CD14-positive monocyte (primary cell): ENCODE data around the gene SLC35E1. TPM values are rescaled to one million over a fixed set of nuclear protein-coding genes. Genes with fewer than 3 reads are reported as not detected.

Experiments used
- DNase-seq, 3 donors: peaks; one replicate each; pipeline ENCODE4 v3.0.0-alpha.2; 2011 to 2022
- H2AFZ ChIP-seq: 2 replicates; pipeline ENCODE4 v1.6.0; 2012; ENCODE audit warnings: mild to moderate bottlenecking, low read depth, low read length, inconsistent platforms; ENCODE audit not compliant: insufficient read depth, poor library complexity, severe bottlenecking
- H3K27ac ChIP-seq, 2 donors: 1 replicate in 1 of 2; 2 replicates in 1 of 2; pipeline ENCODE4 v1.5.1; 2012 to 2013; ENCODE audit warnings: low read length in 2 of 2, control low read depth in 1 of 2, inconsistent platforms in 1 of 2, low read depth in 1 of 2, mild to moderate bottlenecking in 1 of 2
- H3K27me3 ChIP-seq, 2 donors: one replicate each; pipeline versions ENCODE4 v1.6.0 to v1.6.1; 2011 to 2013; ENCODE audit warnings: low read length in 2 of 2; ENCODE audit not compliant: control insufficient read depth in 2 of 2, insufficient read depth in 2 of 2
- H3K36me3 ChIP-seq, 2 donors: replicated peaks in 1 of 2; 1 replicate in 1 of 2; 2 replicates in 1 of 2; pipeline versions ENCODE4 v1.5.1 to v1.6.1; 2012 to 2013; ENCODE audit warnings: low read length in 2 of 2, control low read depth in 1 of 2, inconsistent platforms in 1 of 2, mild to moderate bottlenecking in 1 of 2; ENCODE audit not compliant: insufficient read depth in 2 of 2, control insufficient read depth in 1 of 2
- H3K4me1 ChIP-seq, 2 donors: 1 replicate in 1 of 2; 2 replicates in 1 of 2; pipeline versions ENCODE4 v1.5.1 to v1.6.1; 2012 to 2013; ENCODE audit warnings: low read length in 2 of 2, control low read depth in 1 of 2, inconsistent platforms in 1 of 2, mild to moderate bottlenecking in 1 of 2, moderate library complexity in 1 of 2; ENCODE audit not compliant: insufficient read depth in 2 of 2, control insufficient read depth in 1 of 2
- H3K4me2 ChIP-seq: replicated peaks from 2 replicates; pipeline ENCODE3; 2012; ENCODE audit warnings: low read length, moderate library complexity, mild to moderate bottlenecking; ENCODE audit not compliant: poor library complexity, severe bottlenecking; ENCODE audit errors: extremely low read depth
- H3K4me3 ChIP-seq, 3 experiments: fragments of 200-600 bp in 1 of 3; sonication (generic) in 1 of 3; replicated peaks in 1 of 3; 1 replicate in 2 of 3; 2 replicates in 1 of 3; pipeline ENCODE4 v1.5.1; 2011 to 2013; ENCODE audit warnings: low read length in 3 of 3, mild to moderate bottlenecking in 3 of 3, control low read depth in 2 of 3, low read depth in 2 of 3, inconsistent platforms in 1 of 3, moderate library complexity in 1 of 3
- H3K79me2 ChIP-seq: 2 replicates; pipeline ENCODE4 v1.6.0; 2012; ENCODE audit warnings: mild to moderate bottlenecking, control low read depth, inconsistent platforms, low read length, moderate library complexity; ENCODE audit not compliant: insufficient read depth
- H3K9ac ChIP-seq: 2 replicates; pipeline ENCODE4 v1.6.0; 2017; ENCODE audit warnings: low read length, mild to moderate bottlenecking; ENCODE audit not compliant: insufficient read depth, poor library complexity, severe bottlenecking
- H3K9me3 ChIP-seq, 2 donors: replicated peaks in 1 of 2; 1 replicate in 1 of 2; 2 replicates in 1 of 2; pipeline versions ENCODE4 v1.5.1 to v1.6.1; 2012 to 2013; ENCODE audit warnings: low read length in 2 of 2, control low read depth in 1 of 2; ENCODE audit not compliant: control insufficient read depth in 1 of 2, insufficient read depth in 1 of 2
- H4K20me1 ChIP-seq: 2 replicates; pipeline ENCODE4 v1.6.0; 2012; ENCODE audit warnings: mild to moderate bottlenecking, low read length, control low read depth, moderate library complexity; ENCODE audit not compliant: insufficient read depth
- H3K27ac Mint-ChIP-seq, 7 donors: one replicate each; pipeline ENCODE4 v1.8.0; 2020; ENCODE audit warnings: mild to moderate bottlenecking in 7 of 7, mixed read lengths in 7 of 7, moderate library complexity in 6 of 7, inconsistent platforms in 2 of 7
- H3K27me3 Mint-ChIP-seq, 3 donors: one replicate each; pipeline ENCODE4 v1.8.0; 2021 to 2022; ENCODE audit warnings: low read depth in 3 of 3, mild to moderate bottlenecking in 3 of 3, mixed read lengths in 3 of 3, moderate library complexity in 3 of 3, inconsistent platforms in 1 of 3
- H3K36me3 Mint-ChIP-seq, 2 donors: one replicate each; pipeline ENCODE4 v1.8.0; 2020; ENCODE audit warnings: mixed read lengths in 2 of 2, inconsistent platforms in 1 of 2, mild to moderate bottlenecking in 1 of 2
- H3K4me1 Mint-ChIP-seq: one replicate; pipeline ENCODE4 v1.8.0; 2020; ENCODE audit warnings: mild to moderate bottlenecking, mixed read lengths
- H3K4me3 Mint-ChIP-seq, 2 donors: one replicate each; pipeline ENCODE4 v1.8.0; 2020; ENCODE audit warnings: mild to moderate bottlenecking in 2 of 2, mixed read lengths in 2 of 2, moderate library complexity in 1 of 2
- H3K9me3 Mint-ChIP-seq, 7 donors: one replicate each; pipeline ENCODE4 v1.8.0; 2020 to 2022; ENCODE audit warnings: mixed read lengths in 7 of 7, mild to moderate bottlenecking in 6 of 7, moderate library complexity in 6 of 7, inconsistent platforms in 2 of 7
- CTCF ChIP-seq: fragments of 200-600 bp; IDR thresholded peaks from one replicate; pipeline ENCODE4 v1.8.0; 2022; ENCODE audit warnings: antibody characterized with exemption, mild to moderate bottlenecking
- whole genome bisulfite sequencing: methylation state at CpG from one replicate; pipeline ENCODE4 v1.1.5; 2013; ENCODE audit warnings: missing lambda C conversion rate; ENCODE audit not compliant: insufficient coverage; 5-methylcytosine and 5-hydroxymethylcytosine counted together
- intact Hi-C, 2 donors: fragments of 100-400 bp; cut with micrococcal nuclease; formaldehyde crosslinking; loops; one replicate each; pipeline versions ENCODE4 v1.15.0 to v1.15.1; 2023
- polyA plus RNA-seq, 3 donors: library from polyadenylated mRNA; depleted of rRNA in 1 of 3; unstranded in 2 of 3; stranded (reverse) in 1 of 3; fragments of 300-500 nt in 2 of 3; fragments of >200 nt in 1 of 3; fragmentation: Illumina TruSeq in 2 of 3; gene quantifications; 1 replicate in 2 of 3; 2 replicates in 1 of 3; pipeline ENCODE4 v1.2.3, GENCODE V29; 2012 to 2021

SLC35E1 gene
- polyA plus RNA-seq, 3 donors: 12.1 to 28.8 (median 13.5) TPM

DNA sequence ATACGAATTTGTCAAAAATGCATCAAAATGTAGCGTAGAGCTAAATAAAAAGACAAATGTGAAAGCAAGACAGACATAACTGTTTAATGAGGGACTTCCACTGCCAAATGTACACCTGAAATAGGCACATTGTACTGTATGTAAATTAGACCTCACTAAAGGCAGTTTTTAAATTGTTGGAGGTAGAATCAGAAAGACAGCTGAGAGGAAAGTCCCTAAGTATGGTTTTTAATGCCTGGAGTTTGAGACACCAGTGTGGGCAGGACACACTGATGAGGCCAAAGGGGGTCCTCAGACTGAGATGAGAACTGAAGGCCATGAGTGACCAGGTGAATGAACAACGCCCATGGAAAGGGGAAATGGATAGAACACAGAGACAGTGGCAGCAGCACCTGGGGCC is 32.9 kb upstream of the SLC35E1 start:
- H3K4me2 ChIP-seq: no peak overlapping the region
- 78% methylated on average over 1 of the region's 3 CpGs for whole genome bisulfite sequencing

DNA sequence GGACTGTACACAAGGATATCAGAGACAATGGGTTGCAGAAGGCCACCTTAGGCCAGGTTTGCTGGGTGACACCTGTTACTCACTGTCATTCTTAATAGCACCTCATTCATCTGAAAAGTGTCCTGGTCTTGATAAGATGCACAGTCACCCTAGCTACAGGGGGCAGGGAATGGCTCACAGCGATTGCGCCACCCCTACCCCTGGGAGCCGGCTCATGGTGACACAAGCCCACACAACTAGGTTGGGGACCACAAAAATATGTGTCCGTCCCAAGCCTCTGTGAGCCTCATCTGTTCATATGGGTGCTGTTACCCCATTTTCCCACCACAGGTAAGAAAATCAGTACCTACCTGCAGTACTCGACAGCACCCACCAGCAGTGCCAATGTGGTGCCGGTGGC is 32.4 kb upstream of the SLC35E1 start:
- Mint-ChIP-seq H3K4me1 (peaks cover 31% of the 10 kb centered on the region), H3K27ac (peak overlapping the region in 1 of 7 donors; percentile 37), H3K36me3 (peaks cover 10 to 27% of the 10 kb centered on the region in 2 donors), H3K4me3 (no peak overlapping the region), H3K27me3 (no peaks in the 10 kb centered on the region), H3K9me3 (no peaks in the 10 kb centered on the region)
- Histone ChIP-seq H2AFZ (no peak overlapping the region), H3K27me3 (no peaks in the 10 kb centered on the region), H3K4me1 (peaks cover 26 to 32% of the 10 kb centered on the region in 2 donors), H3K4me3 (no peak overlapping the region), H3K4me2 (no peak overlapping the region), H3K27ac (peak overlapping the region in 1 of 2 donors; percentile 11), H3K9ac (no peak overlapping the region), H3K36me3 (peaks cover 0 to 19% of the 10 kb centered on the region in 2 donors), H3K9me3 (no peaks in the 10 kb centered on the region), H4K20me1 (peaks cover 100% of the 10 kb centered on the region), H3K79me2 (peaks cover 100% of the 10 kb centered on the region)
- TF ChIP-seq CTCF: no peak
- no peak for DNase-seq
- intact Hi-C loops: no loop called here
- WGBS: 53% methylated on average over 4 of the region's 6 CpGs

More for the DNA sequence above, 32.9 kb upstream of the SLC35E1 start:
- Histone ChIP-seq H3K9me3 (no peaks in the 10 kb centered on the region), H3K27me3 (no peaks in the 10 kb centered on the region), H3K36me3 (peaks cover 0 to 19% of the 10 kb centered on the region in 2 donors), H3K79me2 (peaks cover 100% of the 10 kb centered on the region), H3K4me3 (no peak overlapping the region), H2AFZ (no peak overlapping the region), H3K4me1 (peaks cover 26 to 32% of the 10 kb centered on the region in 2 donors), H3K9ac (no peak overlapping the region), H4K20me1 (peaks cover 100% of the 10 kb centered on the region), H3K27ac (peak overlapping the region in 1 of 2 donors; percentile 11)
- Mint-ChIP-seq H3K4me1 (peaks cover 35% of the 10 kb centered on the region), H3K27me3 (no peaks in the 10 kb centered on the region), H3K4me3 (no peak overlapping the region), H3K27ac (peak overlapping the region in 3 of 7 donors; percentile 65 to 87 (median 69)), H3K9me3 (no peaks in the 10 kb centered on the region), H3K36me3 (peaks cover 10 to 27% of the 10 kb centered on the region in 2 donors)
- DNase-seq: no peak
- no peak for TF ChIP-seq CTCF
- intact Hi-C loops: no loop called here
